Measurements from ENCODE around the gene MCUB. TPM values are rescaled to one million over a fixed set of nuclear protein-coding genes. Genes with fewer than 3 reads are reported as not detected.
"Not testable (repeated sequence)": the region's sequence is repeated elsewhere in the genome, so short reads cannot be mapped to it uniquely, and the experiment has no call there.

Gene MCUB
- total RNA-seq, 5 donors from 2014 or later (not counting 1 experiment from before 2014, with no cell fraction given): 88.9 to 139 (median 122) TPM

DNA sequence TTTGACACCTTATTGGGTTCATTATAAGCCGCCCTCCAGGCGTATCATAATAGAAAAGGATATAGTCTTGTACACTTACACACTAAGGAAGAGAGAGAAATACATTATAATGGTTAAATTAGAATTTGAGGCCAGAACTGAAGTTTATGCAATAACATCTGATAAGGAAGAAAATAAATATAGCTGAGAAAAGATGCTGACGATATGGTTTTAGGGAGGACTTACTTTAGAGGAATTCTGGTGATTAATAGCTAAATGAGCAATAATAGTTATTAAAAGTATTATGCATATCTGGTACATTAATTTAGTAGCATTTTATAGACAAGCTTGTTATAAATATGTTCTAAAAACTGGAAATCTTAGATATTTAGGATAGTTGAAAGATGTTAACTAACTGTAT lies 12.1 kb downstream of the MCUB start:
- WGBS (ENCODE audit: insufficient coverage): no CpG with 5 or more reads among the region's 3 CpGs
- Histone ChIP-seq H3K36me3 (ENCODE audit: control insufficient read depth in 2 of 2, extremely low read depth in 1 of 2, insufficient read depth in 1 of 2, low read length in 1 of 2) (no peaks in the 10 kb centered on the region), H3K27ac (ENCODE audit: low read length) (no peak overlapping the region), H3K9me3 (no peaks in the 10 kb centered on the region), H3K4me1 (ENCODE audit: control insufficient read depth in 1 of 2, extremely low read depth in 1 of 2, insufficient read depth in 2 of 2, low read length in 2 of 2) (peaks cover 17 to 24% of the 10 kb centered on the region in 2 experiments), H3K4me3 (ENCODE audit: control insufficient read depth in 1 of 2, extremely low read depth in 1 of 2, low read length in 1 of 2) (no peak overlapping the region), H3K27me3 (replicated peaks in 1 of 2; ENCODE audit: control insufficient read depth in 2 of 2, extremely low read depth in 1 of 2, insufficient read depth in 2 of 2, low read length in 1 of 2) (no peaks in the 10 kb centered on the region)
- H3K36me3 Mint-ChIP-seq: peaks cover 31% of the 10 kb centered on the region
- no peak overlapping the region for H3K4me3 Mint-ChIP-seq
- CTCF ChIA-PET: interaction anchor here (0.6 to 1.9 kb wide), 4 partner anchors 9 to 139 kb away, joined by 3 to 9 read pairs (median 6); no protein-coding TSS in a partner anchor
- H3K9me3 Mint-ChIP-seq: peaks cover 0 to 4% (median 0%) of the 10 kb centered on the region in 3 donors
- H3K27me3 Mint-ChIP-seq: no peaks in the 10 kb centered on the region
- no peak overlapping the region for H3K27ac Mint-ChIP-seq
- DNase-seq: no peak
- no peak for ATAC-seq (replicated peaks in 1 of 4)
- POLR2A ChIA-PET: interaction anchor here (0.5 to 1.3 kb wide), 7 partner anchors 9 to 147 kb away, joined by 3 to 4 read pairs (median 3); partner anchors contain the start of gene MCUB (in 1 of the 2)
- peaks cover 78 to 79% (median 79%) of the 10 kb centered on the region in 3 donors for H3K4me1 Mint-ChIP-seq

DNA sequence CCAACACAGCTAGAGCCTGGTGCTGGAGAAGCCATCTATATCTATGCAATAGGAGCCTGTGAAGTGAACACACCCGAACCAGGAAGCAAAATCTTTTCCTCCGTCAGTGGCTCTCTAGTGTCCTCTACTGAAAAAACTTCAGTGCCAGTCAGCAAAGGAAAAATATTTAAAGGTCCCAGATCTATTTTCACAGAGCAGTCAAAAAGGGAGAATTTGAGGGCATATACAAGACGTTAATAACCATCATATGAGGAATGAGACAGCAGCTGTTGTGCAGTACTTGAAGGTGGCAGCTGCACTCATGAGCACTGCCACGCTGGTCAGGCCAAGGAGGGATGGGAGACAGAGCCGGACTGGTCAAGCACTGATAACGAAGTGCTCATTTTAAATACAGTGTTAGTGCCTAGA lies 14.4 kb downstream of the MCUB start:
- Histone ChIP-seq H3K4me1 (ENCODE audit: control insufficient read depth in 1 of 2, extremely low read depth in 1 of 2, insufficient read depth in 2 of 2, low read length in 2 of 2) (peaks cover 15 to 26% of the 10 kb centered on the region in 2 experiments), H3K9me3 (no peaks in the 10 kb centered on the region), H3K27me3 (replicated peaks in 1 of 2; ENCODE audit: control insufficient read depth in 2 of 2, extremely low read depth in 1 of 2, insufficient read depth in 2 of 2, low read length in 1 of 2) (no peaks in the 10 kb centered on the region), H3K36me3 (ENCODE audit: control insufficient read depth in 2 of 2, extremely low read depth in 1 of 2, insufficient read depth in 1 of 2, low read length in 1 of 2) (peaks cover 0 to 5% of the 10 kb centered on the region in 2 donors), H3K4me3 (ENCODE audit: control insufficient read depth in 1 of 2, extremely low read depth in 1 of 2, low read length in 1 of 2) (no peak overlapping the region), H3K27ac (ENCODE audit: low read length) (no peak overlapping the region)
- peaks cover 35% of the 10 kb centered on the region for H3K36me3 Mint-ChIP-seq
- 68% methylated on average over 5 of the region's 6 CpGs for WGBS (ENCODE audit: insufficient coverage)
- peaks cover 76 to 82% (median 80%) of the 10 kb centered on the region in 3 donors for H3K4me1 Mint-ChIP-seq
- POLR2A ChIA-PET: interaction anchor here in 1 of 2 donors (0.6 to 0.7 kb wide), 2 partner anchors 15 to 18 kb away, joined by 3 read pairs; partner anchors contain the start of gene MCUB
- peak overlapping the region; percentile 17 to 53 (median 46) for H3K4me3 Mint-ChIP-seq
- H3K27me3 Mint-ChIP-seq: no peaks in the 10 kb centered on the region
- ATAC-seq (replicated peaks in 1 of 4) (peak; percentile 66 to 79 (median 70)), DNase-seq (peak in 8 of 35 experiments; percentile 4 to 52 (median 14))
- CTCF ChIA-PET: interaction anchor here (0.6 to 2.3 kb wide), 11 partner anchors 9 to 143 kb away, joined by 3 to 12 read pairs (median 4); partner anchors contain the start of gene SEC24B (in 1 of the 2)
- peaks cover 0 to 5% (median 1%) of the 10 kb centered on the region in 3 donors for H3K9me3 Mint-ChIP-seq
- H3K27ac Mint-ChIP-seq: peak overlapping the region; percentile 6 to 83

DNA sequence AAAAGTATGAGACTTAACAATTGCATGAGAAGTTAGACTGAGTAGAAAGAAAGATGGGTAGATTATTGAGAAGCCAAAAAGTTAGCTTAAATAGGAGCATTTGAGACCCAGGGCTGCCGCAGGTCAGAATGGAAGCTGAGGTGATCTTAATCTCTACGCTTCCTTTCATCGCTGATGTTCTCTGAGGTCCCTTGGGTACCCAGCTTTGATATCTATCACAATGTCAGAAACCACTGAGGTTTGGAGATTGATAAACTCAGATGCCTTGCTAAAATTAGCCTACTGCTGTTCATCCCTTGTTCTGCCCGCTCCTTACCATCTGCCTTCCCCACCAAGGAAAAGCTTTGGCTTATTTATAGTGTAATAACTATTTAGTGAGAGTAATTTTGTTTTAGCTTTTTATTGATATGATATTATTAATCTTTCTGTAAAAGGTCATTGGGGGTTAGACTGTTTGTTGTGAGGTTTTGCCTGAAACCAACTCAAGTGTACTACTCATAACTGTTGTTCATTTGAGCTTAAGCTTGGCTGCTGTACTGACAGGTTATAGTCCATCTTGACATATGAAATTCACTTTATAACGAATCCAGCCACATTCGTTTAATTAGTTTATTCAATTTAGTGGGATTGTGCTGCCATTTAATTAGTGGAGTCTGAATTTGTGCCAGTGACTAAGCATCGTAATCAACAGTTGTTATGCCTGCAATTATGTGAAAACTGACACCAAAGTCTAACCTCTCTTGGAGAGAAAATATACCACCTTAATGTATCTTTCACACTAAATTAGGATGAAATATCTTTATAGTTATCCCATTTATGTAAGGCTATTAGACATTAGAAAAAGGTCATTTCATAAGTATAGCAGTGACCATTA lies 15.1 kb downstream of the MCUB start:
- Histone ChIP-seq H3K27me3 (replicated peaks in 1 of 2; ENCODE audit: control insufficient read depth in 2 of 2, extremely low read depth in 1 of 2, insufficient read depth in 2 of 2, low read length in 1 of 2) (no peaks in the 10 kb centered on the region), H3K36me3 (ENCODE audit: control insufficient read depth in 2 of 2, extremely low read depth in 1 of 2, insufficient read depth in 1 of 2, low read length in 1 of 2) (peaks cover 0 to 5% of the 10 kb centered on the region in 2 donors), H3K9me3 (no peaks in the 10 kb centered on the region), H3K4me3 (ENCODE audit: control insufficient read depth in 1 of 2, extremely low read depth in 1 of 2, low read length in 1 of 2) (no peak overlapping the region), H3K4me1 (ENCODE audit: control insufficient read depth in 1 of 2, extremely low read depth in 1 of 2, insufficient read depth in 2 of 2, low read length in 2 of 2) (peaks cover 15 to 23% of the 10 kb centered on the region in 2 experiments), H3K27ac (ENCODE audit: low read length) (no peak overlapping the region)
- WGBS (ENCODE audit: insufficient coverage): 0% methylated on average over 2 of the region's 7 CpGs
- H3K4me1 Mint-ChIP-seq: peaks cover 71 to 78% (median 74%) of the 10 kb centered on the region in 3 donors
- H3K9me3 Mint-ChIP-seq: peaks cover 0 to 7% (median 3%) of the 10 kb centered on the region in 3 donors
- DNase-seq (no peak), ATAC-seq (replicated peaks in 1 of 4) (peak; percentile 22 to 62 (median 48))
- POLR2A ChIA-PET: interaction anchor here in 1 of 2 donors (0.6 kb wide), 2 partner anchors 11 to 18 kb away, joined by 3 read pairs; no protein-coding TSS in a partner anchor
- peaks cover 31% of the 10 kb centered on the region for H3K36me3 Mint-ChIP-seq
- H3K27ac Mint-ChIP-seq: peak overlapping the region; percentile 8 to 83
- H3K4me3 Mint-ChIP-seq: peak overlapping the region; percentile 17 to 53 (median 46)
- no peaks in the 10 kb centered on the region for H3K27me3 Mint-ChIP-seq
- CTCF ChIA-PET: interaction anchor here (0.6 to 2.3 kb wide), 7 partner anchors 9 to 142 kb away, joined by 3 to 12 read pairs (median 4); partner anchors contain the start of gene SEC24B (in 1 of the 2)

DNA sequence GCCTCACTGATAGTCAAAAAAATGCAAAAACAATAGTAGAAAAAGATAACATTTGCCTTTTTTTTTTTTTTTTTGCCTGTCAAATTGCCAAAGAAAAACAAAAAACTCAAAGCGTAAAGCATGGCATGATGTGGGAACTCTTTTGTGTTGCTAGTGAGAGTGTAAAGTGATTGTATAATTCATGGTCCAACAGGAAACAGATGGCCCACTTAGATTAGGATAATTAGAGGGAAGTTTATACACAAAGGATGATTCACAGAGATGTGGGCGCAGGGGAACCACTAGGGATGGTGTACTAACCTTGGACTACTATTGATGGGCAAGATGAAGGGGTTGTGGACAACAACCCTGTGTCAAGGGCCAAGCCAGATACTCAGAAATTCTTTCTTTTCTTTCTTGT lies 16.4 kb downstream of the MCUB start:
- DNase-seq (no peak), ATAC-seq (replicated peaks in 1 of 4) (no peak)
- H3K4me1 ChIP-seq (ENCODE audit: control insufficient read depth in 1 of 2, extremely low read depth in 1 of 2, insufficient read depth in 2 of 2, low read length in 2 of 2): peaks cover 15 to 23% of the 10 kb centered on the region in 2 experiments
- no peaks in the 10 kb centered on the region for H3K27me3 ChIP-seq (replicated peaks in 1 of 2; ENCODE audit: control insufficient read depth in 2 of 2, extremely low read depth in 1 of 2, insufficient read depth in 2 of 2, low read length in 1 of 2)
- CTCF ChIA-PET: interaction anchor here (0.5 to 0.6 kb wide), 2 partner anchors 60 to 638 kb away, joined by 3 to 9 read pairs; no protein-coding TSS in a partner anchor
- H3K9me3 Mint-ChIP-seq: peaks cover 0 to 7% (median 3%) of the 10 kb centered on the region in 3 donors
- H3K9me3 ChIP-seq: no peaks in the 10 kb centered on the region
- WGBS (ENCODE audit: insufficient coverage): no CpG with 5 or more reads among the region's 2 CpGs
- POLR2A ChIA-PET: no interaction called here
- peaks cover 68 to 77% (median 71%) of the 10 kb centered on the region in 3 donors for H3K4me1 Mint-ChIP-seq
- peaks cover 34% of the 10 kb centered on the region for H3K36me3 Mint-ChIP-seq
- H3K4me3 ChIP-seq (ENCODE audit: control insufficient read depth in 1 of 2, extremely low read depth in 1 of 2, low read length in 1 of 2): no peak overlapping the region
- H3K36me3 ChIP-seq (ENCODE audit: control insufficient read depth in 2 of 2, extremely low read depth in 1 of 2, insufficient read depth in 1 of 2, low read length in 1 of 2): peaks cover 0 to 5% of the 10 kb centered on the region in 2 donors
- H3K27me3 Mint-ChIP-seq: no peaks in the 10 kb centered on the region
- peak overlapping the region in 1 of 2 donors; percentile 28 for H3K27ac Mint-ChIP-seq
- H3K4me3 Mint-ChIP-seq: no peak overlapping the region
- no peak overlapping the region for H3K27ac ChIP-seq (ENCODE audit: low read length)

DNA sequence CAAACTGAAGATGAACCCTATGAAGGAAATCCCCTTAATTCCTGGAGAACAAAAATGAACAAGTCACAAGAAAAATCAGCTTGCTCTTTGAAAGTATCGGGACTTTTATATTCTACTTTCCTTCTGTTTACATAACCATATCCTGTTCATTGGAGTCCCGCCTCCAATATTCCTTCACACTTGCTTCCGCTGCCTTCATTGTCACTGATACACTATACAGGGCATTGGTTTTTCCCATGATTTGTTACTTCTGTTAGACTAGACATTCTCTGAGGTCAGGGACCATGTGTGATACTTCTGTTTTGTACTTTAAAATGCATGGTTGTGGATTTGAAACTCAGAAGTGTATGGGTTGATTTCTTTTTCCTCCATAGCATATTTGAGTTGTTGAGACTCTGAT lies 18.8 kb downstream of the MCUB start:
- ChIA-PET POLR2A (interaction anchor here (0.7 to 1.0 kb wide), 3 partner anchors 11 to 21 kb away, joined by 3 to 4 read pairs (median 3); no protein-coding TSS in a partner anchor), CTCF (interaction anchor here in 1 of 2 donors (0.5 kb wide), 1 partner anchor 56 kb away, joined by 3 read pairs; no protein-coding TSS in a partner anchor)
- H3K4me3 Mint-ChIP-seq: peak overlapping the region in 1 of 3 donors; percentile 35
- Histone ChIP-seq H3K36me3 (ENCODE audit: control insufficient read depth in 2 of 2, extremely low read depth in 1 of 2, insufficient read depth in 1 of 2, low read length in 1 of 2) (peaks cover 0 to 5% of the 10 kb centered on the region in 2 donors), H3K4me1 (ENCODE audit: control insufficient read depth in 1 of 2, extremely low read depth in 1 of 2, insufficient read depth in 2 of 2, low read length in 2 of 2) (peaks cover 15 to 17% of the 10 kb centered on the region in 2 experiments), H3K27ac (ENCODE audit: low read length) (no peak overlapping the region), H3K27me3 (replicated peaks in 1 of 2; ENCODE audit: control insufficient read depth in 2 of 2, extremely low read depth in 1 of 2, insufficient read depth in 2 of 2, low read length in 1 of 2) (no peaks in the 10 kb centered on the region), H3K9me3 (no peaks in the 10 kb centered on the region), H3K4me3 (ENCODE audit: control insufficient read depth in 1 of 2, extremely low read depth in 1 of 2, low read length in 1 of 2) (no peak overlapping the region)
- no peaks in the 10 kb centered on the region for H3K27me3 Mint-ChIP-seq
- no peak for ATAC-seq (replicated peaks in 1 of 4)
- 89% methylated on average over 1 of the region's 3 CpGs for WGBS (ENCODE audit: insufficient coverage)
- H3K27ac Mint-ChIP-seq: peak overlapping the region in 1 of 2 donors; percentile 22
- peaks cover 42% of the 10 kb centered on the region for H3K36me3 Mint-ChIP-seq
- no peak for DNase-seq
- peaks cover 0 to 7% (median 3%) of the 10 kb centered on the region in 3 donors for H3K9me3 Mint-ChIP-seq
- peaks cover 61 to 72% (median 70%) of the 10 kb centered on the region in 3 donors for H3K4me1 Mint-ChIP-seq

DNA sequence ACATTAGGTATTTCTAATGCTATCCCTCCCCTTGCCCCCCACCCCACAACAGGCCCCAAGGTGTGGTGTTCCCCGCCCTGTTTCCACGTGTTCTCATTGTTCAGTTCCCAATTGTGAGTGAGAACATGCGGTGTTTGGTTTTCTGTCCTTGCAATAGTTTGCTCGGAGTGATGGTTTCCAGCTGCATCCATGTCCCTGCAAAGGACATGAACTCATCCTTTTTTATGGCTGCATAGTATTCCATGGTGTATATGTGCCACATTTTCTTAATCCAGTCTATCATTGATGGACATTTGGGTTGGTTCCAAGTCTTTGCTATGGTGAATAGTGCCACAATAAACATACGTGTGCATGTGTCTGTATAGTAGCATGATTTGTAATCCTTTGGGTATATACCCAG lies 20.0 kb downstream of the MCUB start:
- H3K4me1 ChIP-seq (ENCODE audit: control insufficient read depth in 1 of 2, extremely low read depth in 1 of 2, insufficient read depth in 2 of 2, low read length in 2 of 2): peaks cover 9 to 11% of the 10 kb centered on the region in 2 experiments
- DNase-seq; H3K27me3 Mint-ChIP-seq; H3K36me3 ChIP-seq (ENCODE audit: control insufficient read depth in 2 of 2, extremely low read depth in 1 of 2, insufficient read depth in 1 of 2, low read length in 1 of 2); H3K9me3 ChIP-seq; ATAC-seq (replicated peaks in 1 of 4); H3K27ac ChIP-seq (ENCODE audit: low read length); H3K4me3 Mint-ChIP-seq; H3K9me3 Mint-ChIP-seq; H3K27ac Mint-ChIP-seq; H3K4me3 ChIP-seq (ENCODE audit: control insufficient read depth in 1 of 2, extremely low read depth in 1 of 2, low read length in 1 of 2); CTCF ChIA-PET; H3K27me3 ChIP-seq (replicated peaks in 1 of 2; ENCODE audit: control insufficient read depth in 2 of 2, extremely low read depth in 1 of 2, insufficient read depth in 2 of 2, low read length in 1 of 2): not testable (repeated sequence)
- peaks cover 61 to 72% (median 70%) of the 10 kb centered on the region in 3 donors for H3K4me1 Mint-ChIP-seq
- 100% methylated on average over 2 of the region's 5 CpGs for WGBS (ENCODE audit: insufficient coverage)
- POLR2A ChIA-PET: interaction anchor here (0.6 to 0.7 kb wide), 2 partner anchors 20 to 51 kb away, joined by 4 to 13 read pairs; partner anchors contain the start of gene MCUB (in 1 of the 2)
- H3K36me3 Mint-ChIP-seq: peaks cover 42% of the 10 kb centered on the region
